22Rv1 (cell line): ENCODE results near the gene COIL.

Source experiments
- CTCF ChIP-seq: fragments of 450-650 bp; IDR thresholded peaks from 2 replicates; pipeline ENCODE4 v1.5.1; 2017; ENCODE audit warnings: mild to moderate bottlenecking
- ZFX ChIP-seq: fragments of 450-650 bp; IDR thresholded peaks from 2 replicates; pipeline ENCODE4 v1.6.1; 2017; ENCODE audit warnings: antibody characterized with exemption, borderline replicate concordance

- TF ChIP-seq CTCF (no peak), ZFX (no peak)
Measured at GRCh38 chr17:56933868-56934267, 27.0 kb downstream of the COIL start.
